ENCODE data around the gene PRUNE2.
"Not testable (repeated sequence)": the region's sequence is repeated elsewhere in the genome, so short reads cannot be mapped to it uniquely, and the experiment has no call there.

The PRUNE2 gene

DNA sequence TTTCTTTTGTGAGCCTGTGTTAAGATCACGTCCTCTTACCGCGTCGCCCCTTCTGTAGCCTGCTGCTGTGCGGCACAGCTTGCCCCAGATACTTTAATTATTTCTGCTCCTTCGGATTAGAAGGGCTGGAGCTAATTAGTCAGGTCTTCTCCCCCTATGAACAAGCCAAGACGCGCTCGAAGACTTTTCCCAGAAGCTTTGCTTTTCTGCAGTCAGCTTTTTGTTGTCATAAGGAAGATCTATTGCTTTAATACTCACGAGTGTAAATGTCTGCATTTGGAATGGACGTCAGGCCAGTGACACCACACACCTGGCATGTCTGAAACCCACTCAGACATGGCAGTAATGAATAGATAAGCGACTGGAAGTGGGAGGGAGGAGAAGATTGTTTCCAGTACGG lies 37.0 kb downstream of the PRUNE2 start:
- DNase-seq (ENCODE audit: insufficient read length, low spot score), result no peak

DNA sequence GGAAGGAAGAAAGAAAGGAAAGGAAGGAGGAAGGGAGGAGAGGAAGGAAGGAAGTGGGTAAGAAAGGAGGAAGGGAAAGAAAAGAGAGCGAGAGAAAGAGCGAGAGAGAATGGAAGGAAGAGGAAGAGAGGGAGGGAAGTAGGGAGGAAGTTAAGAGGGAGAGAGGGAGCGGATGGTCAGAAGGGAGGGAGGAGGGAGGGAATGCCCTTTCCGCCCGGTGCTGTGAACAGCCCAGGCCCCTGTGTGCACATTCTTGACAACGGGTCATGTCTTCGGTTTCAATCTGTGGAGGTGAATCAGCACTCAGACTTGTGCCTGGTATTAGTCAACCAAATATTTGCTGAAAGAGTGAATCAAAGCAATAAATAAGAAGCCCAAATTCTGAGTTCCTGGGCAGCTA lies 39.2 kb downstream of the PRUNE2 start:
- peak; percentile 91 for FAIRE-seq
- DNase-seq (ENCODE audit: insufficient read length, low spot score), result peak; percentile 80

More for the DNA sequence above, 37.0 kb downstream of the PRUNE2 start:
- FAIRE-seq, result no peak

DNA sequence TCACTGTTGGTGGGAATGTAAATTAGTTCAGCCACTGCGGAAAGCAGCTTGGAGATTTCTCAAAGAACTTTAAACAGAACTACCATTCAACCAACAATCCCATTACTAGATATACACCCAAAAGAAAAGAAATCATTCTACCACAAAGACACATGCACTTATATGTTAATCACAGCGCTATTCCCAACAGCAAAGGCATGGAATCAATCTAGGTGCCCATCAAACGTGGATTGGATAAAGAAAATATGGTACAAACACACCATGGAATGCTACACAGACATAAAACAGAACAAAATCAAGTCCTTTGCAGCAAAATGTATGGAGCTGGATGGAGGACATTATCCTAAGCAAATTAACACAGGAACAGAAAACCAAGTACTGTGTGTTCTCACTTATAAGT lies 42.1 kb downstream of the PRUNE2 start:
- FAIRE-seq, result no peak
- DNase-seq (ENCODE audit: insufficient read length, low spot score), result no peak

DNA sequence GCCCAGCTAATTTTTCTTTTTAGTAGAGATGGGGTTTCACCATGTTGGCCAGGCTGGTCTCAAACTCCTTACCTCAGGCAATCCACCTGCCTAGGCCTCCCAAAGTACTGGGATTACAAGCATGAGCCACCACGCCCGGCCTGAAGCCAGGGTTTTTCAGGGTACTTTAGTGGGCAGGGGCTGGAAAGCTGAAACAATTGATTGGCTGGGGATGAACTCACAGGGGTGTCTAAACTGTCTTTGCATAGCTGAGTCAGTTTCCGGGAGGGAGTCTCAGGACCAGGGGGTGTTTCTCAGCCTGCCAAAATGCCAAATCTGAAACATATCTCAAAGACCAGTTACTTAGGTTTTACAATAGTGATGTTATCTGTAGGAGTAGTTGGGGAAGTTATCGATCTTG lies 46.1 kb downstream of the PRUNE2 start:
- no peak for DNase-seq (ENCODE audit: insufficient read length, low spot score)
- no peak for FAIRE-seq

DNA sequence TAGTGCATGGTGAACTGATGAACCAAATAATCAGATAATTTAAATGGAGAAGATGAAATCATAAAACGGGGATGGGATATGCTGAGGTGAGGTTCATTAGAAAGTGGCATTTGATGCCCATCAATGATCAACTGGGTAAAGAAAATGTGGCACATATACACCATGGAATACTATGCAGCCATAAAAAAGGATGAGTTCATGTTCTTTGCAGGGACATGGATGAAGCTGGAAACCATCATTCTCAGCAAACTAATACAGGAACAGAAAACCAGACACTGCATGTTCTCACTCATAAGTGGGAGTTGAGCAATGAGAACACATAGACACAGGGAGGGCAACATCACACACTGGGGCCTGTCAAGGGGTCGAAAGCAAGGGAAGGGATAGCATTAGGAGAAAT lies 47.7 kb downstream of the PRUNE2 start:
- DNase-seq (ENCODE audit: insufficient read length, low spot score); FAIRE-seq: not testable (repeated sequence)

DNA sequence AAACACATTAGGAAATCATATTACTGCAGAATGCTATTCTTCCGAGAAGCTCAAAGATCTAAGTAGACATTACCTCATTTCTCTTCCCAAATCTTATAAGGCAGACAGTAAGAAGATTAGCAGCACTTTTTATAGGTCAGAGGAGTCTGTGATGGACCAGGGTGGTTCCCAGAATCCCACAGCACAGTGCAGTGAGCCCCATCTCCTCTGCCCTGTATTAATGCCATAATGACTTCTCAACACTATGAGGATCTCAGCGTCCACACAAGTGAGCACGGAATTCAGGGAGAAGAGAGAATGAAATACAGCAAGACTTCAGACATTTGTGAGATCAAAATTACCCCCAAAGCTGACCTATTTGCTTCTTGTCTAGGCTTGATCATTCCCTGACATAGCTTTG lies 49.9 kb downstream of the PRUNE2 start:
- no peak for FAIRE-seq
- DNase-seq (ENCODE audit: insufficient read length, low spot score), result no peak

DNA sequence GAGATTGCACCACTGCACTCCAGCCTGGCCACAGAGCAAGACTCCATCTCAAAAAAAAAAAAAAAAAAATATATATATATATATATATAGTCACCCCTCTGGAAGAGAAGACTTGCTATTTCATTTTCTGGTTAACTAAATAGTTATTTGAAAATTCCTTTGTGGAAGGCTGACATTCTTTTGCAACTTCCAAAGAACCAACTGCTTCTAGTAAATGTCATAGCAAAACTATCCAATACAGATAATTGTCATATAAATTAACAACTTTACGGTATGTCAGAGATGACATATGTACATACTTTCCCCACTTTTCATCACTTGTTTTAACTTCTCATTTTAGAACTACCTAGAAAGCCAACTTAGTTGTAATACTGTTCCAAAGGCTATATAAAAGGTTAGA lies 50.9 kb downstream of the PRUNE2 start:
- DNase-seq (ENCODE audit: insufficient read length, low spot score) (no peak), FAIRE-seq (no peak)

DNA sequence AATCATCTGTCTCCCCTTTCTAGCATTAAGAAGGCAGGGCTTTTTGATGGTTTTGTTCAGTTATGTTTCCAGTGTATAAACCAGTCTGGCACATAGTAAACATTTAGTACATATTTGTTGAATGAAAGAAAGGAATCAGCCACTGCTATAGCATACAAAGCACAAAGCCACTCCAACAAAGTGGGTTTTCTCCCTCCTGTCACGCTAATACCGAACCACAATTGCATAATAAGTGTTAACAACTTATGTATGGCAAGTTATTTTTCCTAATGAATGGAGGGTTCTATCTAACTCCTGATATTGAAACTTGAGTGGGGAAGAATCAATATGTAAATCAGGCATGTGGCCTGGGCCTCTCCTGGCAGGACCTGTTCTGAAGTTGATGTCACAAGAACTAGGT lies 53.9 kb downstream of the PRUNE2 start:
- no peak for DNase-seq (ENCODE audit: insufficient read length, low spot score)
- no peak for FAIRE-seq

DNA sequence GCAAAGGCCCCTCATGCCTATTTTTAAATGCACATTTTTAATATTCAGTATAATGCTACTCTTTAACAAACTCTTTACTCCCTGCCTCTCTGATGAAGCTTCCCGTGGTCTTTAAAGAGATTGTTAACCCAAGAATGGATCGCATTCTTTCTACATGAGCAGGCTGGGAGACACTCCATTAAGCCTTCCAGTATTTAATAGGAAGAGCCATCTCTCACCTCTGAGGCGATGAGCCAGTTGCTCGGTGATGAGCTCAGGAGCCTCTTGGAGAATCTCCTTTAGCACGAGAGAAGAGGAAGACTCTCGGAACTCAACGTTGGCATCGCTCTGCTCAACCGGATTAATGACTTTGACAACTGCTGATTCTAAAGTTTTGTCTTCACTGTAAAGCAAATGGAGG lies 59.6 kb downstream of the PRUNE2 start:
- FAIRE-seq (no peak), DNase-seq (ENCODE audit: insufficient read length, low spot score) (no peak)

DNA sequence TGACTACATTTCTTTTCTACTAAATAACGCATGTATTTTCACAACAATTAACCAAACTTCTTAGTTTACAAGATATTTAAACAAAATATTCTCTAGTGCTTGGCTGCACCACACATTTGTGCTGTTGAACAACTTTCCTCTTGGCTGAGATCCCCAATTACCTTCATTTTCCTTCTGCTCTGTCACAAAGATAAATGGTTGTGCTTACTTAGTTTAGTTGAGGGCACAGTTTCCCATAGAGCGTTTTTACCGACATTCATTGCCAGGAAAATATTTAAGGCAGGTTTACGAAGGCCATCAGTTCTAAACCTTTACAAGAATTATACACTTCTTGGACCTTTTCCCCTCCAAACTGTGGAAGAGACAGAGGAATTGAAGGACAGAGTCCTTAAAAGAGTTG lies 60.7 kb downstream of the PRUNE2 start:
- DNase-seq (ENCODE audit: insufficient read length, low spot score) (no peak), FAIRE-seq (no peak)

DNA sequence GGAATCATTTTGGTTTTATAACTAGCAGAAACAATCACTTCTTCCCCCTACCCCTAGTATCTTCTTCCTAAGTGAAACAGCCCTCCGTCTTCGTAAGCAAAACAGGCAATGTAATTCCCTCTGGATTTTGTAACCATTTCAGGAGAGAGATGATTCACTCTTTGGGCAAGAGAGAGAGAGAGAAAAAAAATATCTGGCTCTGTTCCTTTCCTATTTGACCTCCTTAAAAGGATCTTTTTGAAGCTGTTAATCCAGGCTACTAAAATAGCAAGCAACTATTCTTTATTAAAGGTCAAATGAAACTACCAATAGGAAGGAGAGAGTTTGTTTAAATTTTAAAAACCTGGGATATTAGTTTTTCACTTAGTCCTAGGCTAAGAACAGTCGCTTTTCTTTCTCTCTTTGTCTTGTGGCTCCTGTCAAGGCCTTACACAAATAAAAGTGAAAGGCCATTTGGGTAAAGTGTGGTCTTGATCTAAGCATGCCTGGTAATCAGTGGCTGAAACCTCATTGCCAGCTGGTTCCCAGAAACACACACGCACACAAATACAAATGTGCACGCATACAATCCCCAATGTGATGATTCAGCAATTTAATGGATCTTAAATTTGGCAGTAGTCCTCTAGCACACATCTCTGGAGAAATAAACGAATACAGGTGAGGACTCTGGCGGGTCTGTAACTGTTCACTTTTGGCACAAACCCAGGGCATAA lies 70.2 kb downstream of the PRUNE2 start:
- DNase-seq (ENCODE audit: insufficient read length, low spot score), result no peak
- FAIRE-seq, result no peak

DNA sequence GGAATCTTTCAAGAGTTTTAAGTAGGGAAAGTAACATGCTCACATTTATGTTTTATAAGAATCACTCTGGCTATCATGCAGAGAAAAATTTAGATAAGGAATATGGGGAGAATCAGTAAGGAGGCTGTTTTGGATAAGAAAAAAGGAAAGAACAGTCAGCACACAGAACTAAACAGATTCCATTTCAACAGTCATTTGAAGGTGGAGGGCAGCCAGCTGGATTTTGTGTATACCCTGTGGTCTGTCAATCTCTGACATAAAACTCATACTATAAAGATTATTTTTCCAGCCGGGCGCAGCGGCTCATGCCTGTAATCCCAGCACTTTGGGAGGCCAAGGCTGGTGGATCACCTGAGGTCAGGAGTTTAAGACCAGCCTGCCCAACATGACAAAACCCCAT lies 77.5 kb downstream of the PRUNE2 start:
- FAIRE-seq (no peak), DNase-seq (ENCODE audit: insufficient read length, low spot score) (no peak)

DNA sequence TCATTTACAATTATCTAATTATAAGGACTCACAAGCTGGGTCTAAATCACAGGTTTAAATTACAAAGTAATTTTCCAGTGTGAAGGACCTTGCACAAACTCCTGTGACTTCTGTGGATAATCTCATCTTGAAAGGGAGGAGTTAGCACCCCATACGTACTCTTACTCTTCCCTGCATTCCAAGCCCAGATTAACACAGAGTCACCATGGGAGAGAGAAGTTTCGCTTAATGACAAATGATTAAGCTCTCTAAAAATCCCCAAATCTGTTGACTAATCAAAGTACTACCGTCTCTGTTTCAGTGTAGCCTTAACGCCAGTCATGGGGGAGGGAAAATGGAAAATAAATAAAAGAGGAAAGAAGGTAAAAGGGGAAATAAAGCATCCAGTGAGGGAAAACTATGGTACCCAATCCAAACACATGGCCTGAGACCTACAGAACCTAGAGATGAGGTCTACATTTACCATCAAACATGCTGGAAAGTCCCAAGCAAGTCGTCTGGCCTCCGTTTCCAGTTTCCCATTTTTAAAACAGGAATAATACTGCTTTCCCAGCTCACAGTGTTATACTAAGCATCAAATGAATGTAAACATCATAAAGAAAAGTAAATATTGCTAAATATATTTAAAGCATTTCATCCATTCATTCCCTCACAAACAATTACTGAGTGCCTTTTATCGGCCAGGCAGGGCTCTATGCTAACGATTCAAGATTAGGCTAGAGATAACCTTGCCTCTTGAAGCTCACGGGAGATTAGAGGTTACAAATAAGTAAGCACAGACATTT lies 78.4 kb downstream of the PRUNE2 start:
- FAIRE-seq (no peak), DNase-seq (ENCODE audit: insufficient read length, low spot score) (no peak)

DNA sequence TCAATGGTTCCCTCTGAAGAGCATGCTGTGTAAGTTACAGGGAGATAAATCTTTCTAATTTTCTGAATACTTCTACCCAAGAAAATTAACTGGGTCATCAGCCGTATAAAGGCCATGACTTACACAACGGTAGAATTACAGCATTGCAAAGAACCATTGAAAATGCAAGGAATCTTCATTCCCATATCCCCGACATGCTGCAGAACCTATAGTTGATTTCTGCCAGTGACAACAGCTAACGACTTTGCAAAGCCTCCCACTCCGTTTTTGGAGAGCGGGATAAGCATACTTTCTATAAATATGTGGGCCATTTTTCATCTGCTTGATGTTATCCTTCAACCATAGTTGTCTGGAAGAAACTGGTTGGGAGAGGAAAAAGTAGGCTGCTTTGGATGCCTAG lies 85.5 kb downstream of the PRUNE2 start:
- FAIRE-seq (no peak), DNase-seq (ENCODE audit: insufficient read length, low spot score) (no peak)

DNA sequence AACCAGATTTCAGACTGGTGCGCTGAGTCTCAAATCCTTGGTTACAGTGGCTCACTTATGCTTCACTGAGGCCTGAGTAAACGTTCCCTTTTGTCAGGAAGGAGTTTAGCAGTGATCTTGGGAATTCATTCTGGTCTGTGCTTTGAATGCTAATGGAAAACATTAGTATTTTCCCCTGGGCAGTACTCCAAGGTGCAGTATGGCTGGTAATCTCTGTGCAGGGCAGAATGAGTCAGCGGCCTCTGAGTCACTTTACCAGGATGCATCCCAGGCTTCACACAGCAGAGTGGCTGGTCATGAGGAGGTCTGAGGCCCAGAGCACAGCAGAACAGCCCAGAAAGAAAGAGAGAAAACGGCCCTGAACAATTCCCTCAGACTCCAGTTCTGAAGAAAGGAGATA lies 87.6 kb downstream of the PRUNE2 start:
- FAIRE-seq (peak; percentile 93), DNase-seq (ENCODE audit: insufficient read length, low spot score) (peak; percentile 71)

DNA sequence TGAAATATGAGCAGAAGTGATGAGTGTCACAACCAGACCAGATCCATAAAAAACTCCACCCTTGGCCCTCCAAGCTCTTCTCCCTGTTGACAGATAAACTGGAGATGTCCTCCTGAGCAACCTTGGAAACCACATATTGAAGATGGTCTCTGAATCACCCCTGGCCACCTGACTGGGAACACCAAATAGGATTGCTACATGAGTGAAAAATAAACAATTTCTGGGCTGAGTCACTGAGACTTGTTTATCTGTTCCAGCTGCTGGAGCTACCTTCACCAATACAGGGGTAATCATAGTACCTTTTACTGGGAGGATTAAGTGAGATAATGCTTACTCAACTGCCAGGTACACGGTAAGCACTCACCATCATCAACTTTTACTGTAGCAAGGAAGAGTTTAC lies 88.4 kb downstream of the PRUNE2 start:
- no peak for FAIRE-seq
- no peak for DNase-seq (ENCODE audit: insufficient read length, low spot score)

DNA sequence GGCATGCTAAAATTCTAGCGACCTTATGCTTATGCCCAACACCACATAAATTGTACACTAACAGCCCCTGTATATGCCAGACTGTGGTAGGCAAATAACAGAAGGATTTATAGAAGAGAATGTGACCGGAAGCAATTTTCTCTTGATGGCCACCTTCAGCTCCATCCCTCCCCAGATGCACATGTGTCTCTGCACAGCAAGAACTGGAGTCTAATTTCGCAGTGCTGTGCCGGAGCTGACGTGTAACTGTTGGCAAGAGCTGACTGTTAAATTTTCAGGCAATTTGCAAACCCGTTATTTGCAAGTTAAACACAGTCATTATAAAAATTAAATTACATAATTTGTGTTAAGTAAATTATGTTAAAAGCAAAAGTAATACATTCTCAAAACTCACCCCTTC lies 93.3 kb downstream of the PRUNE2 start:
- no peak for FAIRE-seq

DNA sequence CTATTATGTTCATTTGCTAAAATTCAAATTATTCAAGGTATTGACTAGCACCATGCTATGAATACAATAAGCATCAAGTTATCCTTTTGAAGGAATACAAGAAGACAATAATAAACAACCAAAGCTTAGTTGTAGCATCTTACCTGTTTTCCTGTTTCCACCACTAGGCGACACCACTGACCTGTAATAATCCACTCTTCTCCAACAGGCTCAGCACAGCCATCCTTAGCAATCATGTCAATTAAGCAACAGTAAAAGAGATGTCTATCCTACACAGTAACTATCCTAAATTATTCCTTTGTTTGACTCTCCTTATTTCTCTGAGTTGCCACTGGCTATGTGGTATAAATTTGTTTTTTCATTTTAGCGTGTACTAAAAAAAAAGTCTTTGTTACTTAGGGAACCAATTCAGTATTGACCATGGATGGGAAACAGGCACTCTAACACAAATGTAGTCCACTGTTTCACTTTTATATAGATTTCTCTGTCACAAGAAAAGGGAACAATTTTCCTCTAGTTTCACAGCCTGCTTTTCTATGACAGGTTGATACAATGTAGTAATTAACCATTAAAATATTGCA lies 95.4 kb downstream of the PRUNE2 start:
- FAIRE-seq (peak; percentile 65), DNase-seq (ENCODE audit: insufficient read length, low spot score) (peak; percentile 27)

More for the DNA sequence above, 93.3 kb downstream of the PRUNE2 start:
- DNase-seq (ENCODE audit: insufficient read length, low spot score), result no peak

DNA sequence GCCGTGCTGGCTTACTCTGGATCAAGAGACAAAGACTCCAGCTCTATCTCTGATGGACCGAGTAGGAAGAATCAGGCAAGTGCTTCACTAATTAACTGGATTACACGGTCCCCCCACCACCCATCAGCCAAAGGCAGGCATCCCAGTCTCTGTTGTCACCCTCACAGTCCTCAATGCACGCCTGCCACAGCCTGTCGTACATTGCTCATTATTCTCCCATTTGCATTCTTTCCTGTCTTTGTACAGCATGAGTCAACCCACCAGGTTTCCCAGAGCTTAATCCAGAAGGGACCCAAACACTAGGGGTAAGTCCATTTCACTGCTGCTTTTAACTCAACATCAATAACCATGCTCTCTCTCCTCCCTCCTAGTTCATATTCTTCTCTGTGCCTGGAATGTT lies 97.3 kb downstream of the PRUNE2 start:
- no peak for FAIRE-seq
- no peak for DNase-seq (ENCODE audit: insufficient read length, low spot score)

DNA sequence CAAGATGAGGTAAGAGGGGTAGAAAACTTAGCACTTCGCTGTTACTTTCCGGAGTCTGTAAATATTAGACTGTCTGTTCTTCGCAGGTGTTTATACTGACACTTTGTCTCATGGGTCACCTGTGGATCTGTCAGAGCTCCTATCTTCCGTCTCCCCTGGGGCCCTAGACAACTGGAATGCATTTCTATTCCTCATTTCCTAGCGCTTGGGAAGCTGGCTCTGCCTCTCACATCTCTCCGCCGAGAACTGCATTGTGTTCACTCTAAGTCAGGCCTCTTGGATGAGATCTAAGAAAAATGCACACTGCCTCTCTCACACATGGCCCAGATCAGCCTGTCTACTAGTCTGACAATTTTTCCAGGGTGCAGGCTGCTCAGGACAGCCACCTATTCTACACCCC lies 102.2 kb downstream of the PRUNE2 start:
- FAIRE-seq (no peak), DNase-seq (ENCODE audit: insufficient read length, low spot score) (no peak)

DNA sequence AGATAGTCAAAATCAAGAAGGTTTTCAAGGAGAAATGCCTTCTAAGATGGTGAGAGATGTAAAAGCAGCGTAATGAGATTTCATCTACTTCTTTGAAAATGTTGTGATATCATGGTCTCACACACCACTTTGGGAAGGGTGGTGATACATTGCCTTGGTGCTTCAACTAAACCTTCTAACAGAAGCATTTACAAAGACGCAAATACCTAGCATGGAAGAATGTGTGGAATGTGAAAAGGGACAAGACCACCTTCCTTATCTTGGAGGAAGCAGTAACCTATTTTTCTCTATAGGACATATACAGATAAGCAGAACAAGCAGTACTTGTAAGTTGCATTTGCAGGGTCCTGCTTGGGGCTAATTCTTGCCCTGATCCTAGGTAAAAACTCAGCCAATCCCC lies 102.8 kb downstream of the PRUNE2 start:
- no peak for DNase-seq (ENCODE audit: insufficient read length, low spot score)
- FAIRE-seq, result no peak

DNA sequence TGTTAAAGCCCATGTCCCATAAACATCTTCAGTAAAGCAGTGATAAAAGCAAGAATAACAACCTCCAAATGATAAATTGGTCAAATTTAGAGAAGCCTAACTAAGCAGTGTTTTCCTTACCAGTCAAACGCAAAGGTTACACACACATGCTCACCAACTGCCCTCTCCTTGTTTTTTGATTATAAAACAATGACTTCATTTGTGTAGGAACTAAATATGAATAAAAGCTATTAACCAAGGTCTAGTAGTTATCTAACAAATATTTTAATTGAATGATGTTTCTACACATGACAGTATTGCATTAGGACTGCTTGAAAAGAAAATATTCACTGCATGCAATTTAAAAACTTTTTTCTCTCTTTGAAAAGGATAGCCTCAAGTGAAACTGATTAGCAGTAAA lies 105.0 kb downstream of the PRUNE2 start:
- FAIRE-seq (no peak), DNase-seq (ENCODE audit: insufficient read length, low spot score) (no peak)
